ENCODE measurements around the gene RGS19.

Gene RGS19

DNA sequence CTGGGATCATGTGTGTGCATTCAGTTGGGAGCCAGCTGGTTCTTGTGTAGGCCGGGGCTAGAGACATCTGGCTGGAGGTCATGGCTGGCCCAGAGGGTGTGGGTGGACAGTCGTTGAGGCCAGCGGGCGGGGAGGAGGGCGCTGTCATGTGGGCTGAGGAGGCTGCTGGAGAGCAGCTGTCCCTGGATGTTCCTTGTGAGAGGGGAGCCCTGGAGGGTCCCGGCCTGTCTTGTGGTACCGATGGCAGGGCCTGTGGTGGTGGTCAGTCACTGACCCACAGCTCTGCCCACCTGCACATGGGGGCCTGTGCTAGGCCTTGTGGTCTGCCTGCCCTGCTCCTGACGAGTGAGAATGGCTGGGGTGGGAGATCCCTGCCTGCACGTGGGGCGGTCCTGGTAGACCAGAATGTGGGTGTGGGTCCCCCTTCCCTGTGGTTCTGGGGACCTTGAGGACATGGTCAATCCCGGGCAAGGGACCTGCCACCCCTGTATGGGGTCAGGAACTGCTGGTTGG, 45.3 kb downstream of the RGS19 start:
- Histone ChIP-seq H3K4me2 (no peak overlapping the region), H3K27me3 (peaks cover 14 to 29% (median 22%) of the 10 kb centered on the region in 11 experiments; a peak in 20 of 22 replicates), H3K9ac (no peak overlapping the region), H3K27ac (no peak overlapping the region), H3K4me3 (no peak overlapping the region), H3K9me3 (replicated peaks in 1 of 11) (no peaks in the 10 kb centered on the region), H4K20me1 (peaks cover 0 to 92% (median 50%) of the 10 kb centered on the region in 11 experiments; a peak in 20 of 22 replicates), H3K4me1 (peaks cover 17 to 43% (median 38%) of the 10 kb centered on the region in 10 experiments), H3K36me3 (peaks cover 42 to 69% (median 60%) of the 10 kb centered on the region in 11 experiments)
- no peak for TF ChIP-seq Cebpa-rat (IDR thresholded peaks at IDR 0.05)

DNA sequence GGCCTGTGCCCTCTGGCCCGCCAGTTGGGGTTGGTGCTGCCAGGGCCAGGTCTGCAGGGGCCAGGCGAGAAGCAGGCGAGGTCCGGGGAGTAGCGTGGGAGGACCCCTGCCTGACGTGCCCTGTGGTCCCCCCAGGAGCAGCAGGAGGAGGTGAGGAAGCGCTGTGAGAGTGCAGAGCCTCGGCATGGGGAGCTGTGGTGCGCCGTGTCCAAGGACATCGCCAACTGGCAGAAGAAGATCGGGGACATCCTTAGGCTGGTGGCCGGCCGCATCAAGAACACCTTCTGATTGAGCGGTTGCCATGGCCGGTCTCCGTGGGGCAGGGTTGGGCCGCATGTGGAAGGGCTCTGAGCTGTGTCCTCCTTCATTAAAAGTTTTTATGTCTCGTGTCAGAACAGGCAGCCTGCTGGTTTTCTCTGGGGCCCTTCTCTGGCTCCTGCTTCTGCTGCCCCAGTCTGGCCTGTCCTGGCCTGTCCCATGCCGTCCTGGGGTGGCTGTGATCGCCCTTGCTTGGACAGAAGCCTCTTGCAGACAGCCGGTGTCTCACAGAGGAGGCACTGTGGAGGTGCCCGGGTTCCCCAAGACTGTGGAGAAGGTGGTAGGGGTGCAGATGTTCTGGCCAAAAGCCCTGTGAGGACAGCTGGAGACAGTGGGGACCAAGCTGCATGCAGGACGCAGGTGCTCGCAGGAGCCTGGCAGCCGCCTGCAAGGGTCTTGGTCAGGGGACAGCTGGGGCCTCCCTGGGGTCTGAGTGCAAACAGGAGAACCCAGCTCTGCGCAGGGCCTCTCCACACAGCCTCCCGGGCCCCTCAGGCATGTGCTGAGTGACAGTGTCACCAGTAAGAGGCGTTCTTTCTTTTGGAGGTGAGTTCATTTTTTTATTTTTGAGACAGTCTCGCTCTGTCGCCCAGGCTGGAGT, 46.4 kb downstream of the RGS19 start:
- no peak overlapping the region for H3K4me2 ChIP-seq
- no peaks in the 10 kb centered on the region for H3K9me3 ChIP-seq (replicated peaks in 1 of 11)
- H3K36me3 ChIP-seq = peaks cover 52 to 80% (median 70%) of the 10 kb centered on the region in 11 experiments
- peaks cover 12 to 32% (median 29%) of the 10 kb centered on the region in 10 experiments; a peak in 19 of 20 replicates for H3K4me1 ChIP-seq
- no peak overlapping the region for H3K4me3 ChIP-seq
- peaks cover 0 to 97% (median 55%) of the 10 kb centered on the region in 11 experiments; a peak in 20 of 22 replicates for H4K20me1 ChIP-seq
- H3K9ac ChIP-seq = no peak overlapping the region
- H3K27me3 ChIP-seq = peaks cover 7 to 23% (median 13%) of the 10 kb centered on the region in 11 experiments; a peak in 20 of 22 replicates
- TF ChIP-seq Cebpa-rat (IDR thresholded peaks at IDR 0.05) = no peak
- no peak overlapping the region for H3K27ac ChIP-seq

DNA sequence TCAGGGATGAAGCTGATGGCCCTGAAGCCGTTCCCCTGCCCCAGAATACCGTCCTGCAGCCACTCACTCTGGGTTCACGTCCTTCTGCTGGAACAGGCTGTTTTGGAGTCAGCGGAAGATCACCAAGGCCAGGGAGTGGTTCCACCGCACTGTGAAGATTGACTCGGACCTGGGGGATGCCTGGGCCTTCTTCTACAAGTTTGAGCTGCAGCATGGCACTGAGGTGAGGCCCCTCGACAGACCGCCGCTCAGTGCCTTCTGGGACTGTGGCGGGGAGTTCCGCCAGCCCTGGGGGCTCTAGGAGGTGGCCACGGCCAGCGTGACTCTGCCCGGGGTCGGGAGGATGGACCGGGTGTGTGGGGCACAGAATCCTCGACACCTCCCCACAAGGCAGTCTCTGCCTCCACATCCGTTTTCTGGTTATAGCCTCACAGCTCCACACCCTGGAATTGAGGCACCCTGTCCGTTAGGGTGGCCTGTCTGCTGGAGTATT, 47.5 kb downstream of the RGS19 start:
- Histone ChIP-seq H3K27ac (no peak overlapping the region), H3K9me3 (replicated peaks in 1 of 11) (no peaks in the 10 kb centered on the region), H3K27me3 (peaks cover 0 to 12% (median 2%) of the 10 kb centered on the region in 11 experiments; a peak in 16 of 22 replicates), H3K4me2 (no peak overlapping the region), H3K4me3 (no peak overlapping the region), H3K9ac (no peak overlapping the region), H3K36me3 (peaks cover 63 to 91% (median 81%) of the 10 kb centered on the region in 11 experiments), H3K4me1 (peaks cover 12 to 21% (median 18%) of the 10 kb centered on the region in 10 experiments; a peak in 19 of 20 replicates), H4K20me1 (peaks cover 0 to 94% (median 53%) of the 10 kb centered on the region in 11 experiments; a peak in 20 of 22 replicates)
- TF ChIP-seq Cebpa-rat (IDR thresholded peaks at IDR 0.05) = no peak

DNA sequence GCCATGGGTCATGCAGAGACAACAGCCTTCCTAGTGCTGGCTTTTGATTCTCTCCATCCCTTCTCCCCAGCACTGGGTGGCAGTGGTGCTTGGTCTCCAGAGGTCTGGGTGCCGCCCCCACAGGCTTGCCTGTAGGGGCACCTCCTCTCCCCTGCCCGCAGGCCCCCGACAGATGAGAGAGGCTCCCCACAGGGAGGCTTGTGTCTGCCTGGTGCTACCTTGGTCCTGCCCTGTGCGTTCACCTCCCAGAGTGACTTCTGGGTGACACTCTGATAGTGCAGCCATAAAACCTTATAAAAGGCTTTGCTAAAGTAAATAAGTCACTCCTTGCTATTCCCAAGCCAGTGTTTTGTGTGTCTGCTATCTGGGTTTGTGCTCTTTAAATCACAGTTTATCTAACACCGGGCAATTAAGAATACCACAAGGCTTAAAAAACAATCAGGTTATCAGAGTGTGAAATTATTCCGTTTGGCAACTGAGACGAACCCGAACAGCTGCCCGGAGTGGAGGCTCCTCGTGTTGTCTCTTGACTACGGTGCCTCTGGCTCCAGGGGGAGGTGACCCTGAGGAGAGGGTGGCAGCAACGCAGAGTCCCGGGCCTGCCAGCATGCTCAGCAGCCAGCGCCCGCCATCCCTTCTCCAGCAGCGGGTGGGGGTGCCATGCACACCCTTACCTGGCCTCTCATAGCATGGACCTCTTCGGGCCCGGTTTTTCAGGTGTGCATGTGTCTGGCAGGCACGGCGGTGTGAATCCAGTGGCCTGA, 48.8 kb downstream of the RGS19 start:
- Histone ChIP-seq H3K27ac (no peak overlapping the region), H3K27me3 (no peaks in the 10 kb centered on the region), H3K9me3 (replicated peaks in 1 of 11) (no peaks in the 10 kb centered on the region), H3K36me3 (peaks cover 77 to 100% (median 94%) of the 10 kb centered on the region in 11 experiments), H3K9ac (no peak overlapping the region), H3K4me3 (no peak overlapping the region), H3K4me2 (no peak overlapping the region), H4K20me1 (peaks cover 0 to 88% (median 41%) of the 10 kb centered on the region in 11 experiments; a peak in 18 of 22 replicates), H3K4me1 (peaks cover under 1 to 8% (median 5%) of the 10 kb centered on the region in 10 experiments; a peak in 17 of 20 replicates)
- TF ChIP-seq Cebpa-rat (IDR thresholded peaks at IDR 0.05) = no peak

DNA sequence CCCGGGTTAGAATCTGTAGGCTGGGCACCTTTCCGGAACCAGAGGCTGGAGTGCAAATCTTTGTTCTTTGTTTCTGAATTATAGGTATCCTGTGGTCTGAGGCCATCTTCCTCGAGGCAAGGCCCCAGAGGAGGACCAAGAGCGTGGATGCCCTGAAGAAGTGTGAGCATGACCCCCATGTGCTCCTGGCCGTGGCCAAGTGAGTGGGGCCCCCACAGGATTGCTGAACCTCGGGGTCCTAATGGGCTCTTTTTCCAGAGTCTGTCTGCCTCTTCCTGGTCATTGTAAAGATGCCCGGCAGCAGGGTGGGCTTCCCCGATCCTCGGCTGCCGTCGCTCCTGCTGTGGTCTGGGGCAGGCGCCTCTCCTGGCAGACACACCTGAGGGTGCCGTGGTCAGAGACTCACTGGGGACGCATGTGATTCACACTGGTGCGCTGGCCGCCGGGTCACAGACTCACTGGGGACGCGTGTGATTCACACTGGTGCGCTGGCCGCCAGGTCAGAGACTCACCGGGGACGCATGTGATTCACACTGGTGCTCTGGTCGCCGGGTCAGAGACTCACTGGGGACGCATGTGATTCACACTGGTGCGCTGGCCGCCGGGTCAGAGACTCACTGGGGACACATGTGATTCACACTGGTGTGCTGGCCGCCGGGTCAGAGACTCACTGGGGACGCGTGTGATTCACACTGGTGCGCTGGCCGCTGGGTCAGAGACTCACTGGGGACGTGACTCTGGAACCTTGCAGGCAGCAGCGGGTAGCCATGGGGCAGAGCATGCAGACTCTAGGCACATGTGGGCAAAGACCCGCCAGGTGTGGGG, 49.8 kb downstream of the RGS19 start:
- H3K27me3 ChIP-seq = no peaks in the 10 kb centered on the region
- H4K20me1 ChIP-seq = peaks cover 0 to 86% (median 38%) of the 10 kb centered on the region in 11 experiments; a peak in 18 of 22 replicates
- no peaks in the 10 kb centered on the region for H3K4me1 ChIP-seq
- no peak overlapping the region for H3K9ac ChIP-seq
- no peak overlapping the region for H3K4me2 ChIP-seq
- TF ChIP-seq Cebpa-rat (IDR thresholded peaks at IDR 0.05) = no peak
- peaks cover 83 to 100% (median 98%) of the 10 kb centered on the region in 11 experiments for H3K36me3 ChIP-seq
- no peaks in the 10 kb centered on the region for H3K9me3 ChIP-seq (replicated peaks in 1 of 11)
- H3K4me3 ChIP-seq = no peak overlapping the region
- H3K27ac ChIP-seq = no peak overlapping the region

DNA sequence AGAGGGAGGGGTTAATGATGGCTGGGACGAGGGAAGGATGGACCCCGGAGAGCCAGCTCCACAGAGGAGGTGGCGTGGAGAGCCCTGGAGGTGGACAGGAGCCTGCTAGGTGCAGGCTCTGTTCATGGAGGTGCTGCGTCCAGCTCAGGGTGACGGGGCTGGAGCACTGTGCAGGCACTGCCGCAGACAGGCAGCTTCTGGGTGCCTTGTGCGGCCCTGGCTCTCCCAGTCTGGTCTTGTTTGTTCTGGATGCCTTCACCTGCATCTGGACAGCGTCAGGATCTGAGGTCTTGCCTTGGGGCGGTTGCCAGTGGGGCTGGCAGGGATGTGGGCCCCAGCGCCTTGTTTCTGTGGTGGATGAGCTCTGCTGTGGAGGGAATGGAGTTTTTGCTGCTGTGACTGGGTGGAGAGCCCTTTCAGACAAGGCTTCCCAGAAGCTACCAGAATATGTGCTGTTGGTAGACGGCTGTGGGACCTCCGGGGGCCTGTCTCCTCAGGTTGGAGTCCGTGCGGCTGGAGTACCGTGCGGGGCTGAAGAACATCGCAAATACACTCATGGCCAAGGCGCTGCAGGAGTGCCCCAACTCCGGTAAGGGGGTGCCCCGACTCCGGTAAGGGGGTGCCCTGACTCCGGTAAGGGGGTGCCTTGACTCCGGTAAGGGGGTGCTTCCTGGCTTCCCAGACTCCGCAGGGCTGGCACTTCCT, 51.2 kb downstream of the RGS19 start:
- TF ChIP-seq Cebpa-rat (IDR thresholded peaks at IDR 0.05) = no peak
- no peaks in the 10 kb centered on the region for H3K4me1 ChIP-seq
- no peak overlapping the region for H3K4me3 ChIP-seq
- no peak overlapping the region for H3K4me2 ChIP-seq
- no peak overlapping the region for H3K9ac ChIP-seq
- peaks cover 91 to 100% (median 99%) of the 10 kb centered on the region in 11 experiments for H3K36me3 ChIP-seq
- no peak overlapping the region for H3K27ac ChIP-seq
- H3K9me3 ChIP-seq (replicated peaks in 1 of 11) = no peaks in the 10 kb centered on the region
- peaks cover 0 to 85% (median 42%) of the 10 kb centered on the region in 11 experiments; a peak in 18 of 22 replicates for H4K20me1 ChIP-seq
- no peaks in the 10 kb centered on the region for H3K27me3 ChIP-seq

DNA sequence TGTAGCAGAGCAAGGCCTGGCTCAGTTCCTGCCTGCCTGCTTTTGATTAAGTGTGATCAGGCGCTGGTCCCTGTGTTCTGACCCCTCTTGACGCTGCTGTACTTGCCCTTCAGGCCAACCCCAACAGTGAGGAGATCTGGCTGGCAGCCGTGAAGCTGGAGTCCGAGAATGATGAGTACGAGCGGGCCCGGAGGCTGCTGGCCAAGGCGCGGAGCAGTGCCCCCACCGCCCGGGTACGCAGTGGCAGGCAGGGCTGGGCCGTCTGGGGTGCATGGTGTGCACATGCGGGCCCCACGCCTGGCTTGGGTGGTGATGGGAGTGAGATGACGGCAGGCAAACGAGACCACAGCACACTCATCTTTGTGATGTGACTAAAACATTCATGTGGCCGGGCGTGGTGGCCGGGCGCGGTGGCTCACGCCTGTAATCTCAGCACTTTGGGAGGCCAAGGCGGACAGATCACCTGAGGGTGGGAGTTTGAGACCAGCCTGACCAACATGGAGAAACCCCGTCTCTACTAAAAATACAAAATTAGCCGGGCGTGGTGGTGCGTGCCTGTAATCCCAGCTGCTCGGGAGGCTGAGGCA, 53.4 kb downstream of the RGS19 start:
- Histone ChIP-seq H3K4me1 (no peaks in the 10 kb centered on the region), H3K4me3 (no peak overlapping the region), H3K4me2 (no peak overlapping the region), H3K27ac (no peak overlapping the region), H4K20me1 (peaks cover 12 to 86% (median 53%) of the 10 kb centered on the region in 11 experiments; a peak in 20 of 22 replicates), H3K27me3 (no peaks in the 10 kb centered on the region), H3K9me3 (replicated peaks in 1 of 11) (no peaks in the 10 kb centered on the region), H3K36me3 (peaks cover 100% of the 10 kb centered on the region in 11 experiments), H3K9ac (no peak overlapping the region)
- TF ChIP-seq Cebpa-rat (IDR thresholded peaks at IDR 0.05) = no peak
